GM19099 (cell line): ENCODE data around the gene H2AZ2.

Experiments used
- POLR2A ChIP-seq: IDR thresholded peaks from 3 replicates; pipeline ENCODE4 v1.6.1; 2011; ENCODE audit warnings: low read depth; ENCODE audit not compliant: insufficient read length; ENCODE audit errors: extremely low read depth

H2AZ2 gene

GRCh38 chr7:44847920-44848634, at the start of gene H2AZ2:
TSS of gene H2AZ2 (minus strand) at chr7:44848087. CDS start at chr7:44847971, 116 bp downstream.
- TF ChIP-seq POLR2A: peak; percentile 81

GRCh38 chr7:44897309-44897708, 49.4 kb upstream of the H2AZ2 start:
- no peak for TF ChIP-seq POLR2A

GRCh38 chr7:44894888-44895580, 47.1 kb upstream of the H2AZ2 start:
- TF ChIP-seq POLR2A: no peak

- TF ChIP-seq POLR2A: no peak
Observed at GRCh38 chr7:44893710-44894234, 45.9 kb upstream of the H2AZ2 start.

- TF ChIP-seq POLR2A: no peak
Observed at GRCh38 chr7:44891791-44892190, 43.9 kb upstream of the H2AZ2 start.

- TF ChIP-seq POLR2A: no peak
Observed at GRCh38 chr7:44891372-44891771, 43.5 kb upstream of the H2AZ2 start.

GRCh38 chr7:44889086-44889781, 41.3 kb upstream of the H2AZ2 start:
- no peak for TF ChIP-seq POLR2A

- no peak for TF ChIP-seq POLR2A
Observed at GRCh38 chr7:44887293-44887692, 39.4 kb upstream of the H2AZ2 start.

GRCh38 chr7:44885394-44886317, 37.8 kb upstream of the H2AZ2 start, which contains the start of gene PURB:
TSS of gene PURB (minus strand) at chr7:44885530. CDS start at chr7:44885348, 182 bp downstream.
- TF ChIP-seq POLR2A: peak; percentile 89

- no peak for TF ChIP-seq POLR2A
Observed at GRCh38 chr7:44884621-44885393, 36.9 kb upstream of the H2AZ2 start.

- no peak for TF ChIP-seq POLR2A
Observed at GRCh38 chr7:44883961-44884620, 36.2 kb upstream of the H2AZ2 start.

- TF ChIP-seq POLR2A: no peak
Observed at GRCh38 chr7:44882899-44883298, 35.0 kb upstream of the H2AZ2 start.

GRCh38 chr7:44881610-44882009, 33.7 kb upstream of the H2AZ2 start:
- TF ChIP-seq POLR2A: no peak
